Activated CD4-positive, alpha-beta T cell treated with anti-CD3 and anti-CD28 coated beads, Interleukin-2, Interleukin-4, amounts not matched to agents 100 ng/mL and 50 ng/mL, durations not matched to agents 16 hours and 8 hours (primary cell): ENCODE data around the gene CCNA2.

Experiments
- DNase-seq: peaks from one replicate; pipeline ENCODE4 v3.0.0-alpha.2; 2020; ENCODE audit warnings: low spot score

CCNA2 gene

DNA sequence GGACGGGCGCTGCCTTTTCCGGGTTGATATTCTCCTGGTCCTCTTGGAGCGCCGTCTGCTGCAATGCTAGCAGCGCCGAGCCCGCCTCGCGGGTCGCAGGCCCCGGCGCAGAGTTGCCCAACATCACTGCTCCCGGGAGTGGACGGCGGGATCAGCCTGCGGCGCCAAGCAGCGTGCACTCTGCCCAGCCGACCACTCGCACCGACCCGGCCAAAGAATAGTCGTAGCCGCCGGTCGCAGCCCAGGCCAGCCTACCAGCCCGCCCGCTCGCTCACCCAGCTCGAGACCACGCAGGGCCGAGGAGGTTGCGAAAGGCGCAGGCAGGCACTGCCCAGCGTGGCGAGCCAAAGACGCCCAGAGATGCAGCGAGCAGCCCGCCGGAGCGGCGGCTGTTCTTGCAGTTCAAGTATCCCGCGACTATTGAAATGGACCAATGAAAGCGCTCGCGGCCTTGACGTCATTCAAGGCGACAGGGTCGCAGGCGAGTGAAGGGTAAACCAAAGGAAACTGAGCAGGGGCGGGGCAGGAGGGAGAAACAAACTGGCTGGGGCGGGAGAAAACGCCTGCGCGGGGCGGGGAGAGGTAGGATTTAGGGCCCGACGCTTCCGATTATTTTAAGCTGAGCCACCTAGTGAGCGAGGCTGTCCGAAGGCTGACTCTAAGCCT lies at the start of gene CCNA2:
CCNA2 (minus strand) TSS at position 379 of the 666 bp plus-strand sequence; CDS start at position 124, 255 bp downstream.
- peak; percentile 98 for DNase-seq

DNA sequence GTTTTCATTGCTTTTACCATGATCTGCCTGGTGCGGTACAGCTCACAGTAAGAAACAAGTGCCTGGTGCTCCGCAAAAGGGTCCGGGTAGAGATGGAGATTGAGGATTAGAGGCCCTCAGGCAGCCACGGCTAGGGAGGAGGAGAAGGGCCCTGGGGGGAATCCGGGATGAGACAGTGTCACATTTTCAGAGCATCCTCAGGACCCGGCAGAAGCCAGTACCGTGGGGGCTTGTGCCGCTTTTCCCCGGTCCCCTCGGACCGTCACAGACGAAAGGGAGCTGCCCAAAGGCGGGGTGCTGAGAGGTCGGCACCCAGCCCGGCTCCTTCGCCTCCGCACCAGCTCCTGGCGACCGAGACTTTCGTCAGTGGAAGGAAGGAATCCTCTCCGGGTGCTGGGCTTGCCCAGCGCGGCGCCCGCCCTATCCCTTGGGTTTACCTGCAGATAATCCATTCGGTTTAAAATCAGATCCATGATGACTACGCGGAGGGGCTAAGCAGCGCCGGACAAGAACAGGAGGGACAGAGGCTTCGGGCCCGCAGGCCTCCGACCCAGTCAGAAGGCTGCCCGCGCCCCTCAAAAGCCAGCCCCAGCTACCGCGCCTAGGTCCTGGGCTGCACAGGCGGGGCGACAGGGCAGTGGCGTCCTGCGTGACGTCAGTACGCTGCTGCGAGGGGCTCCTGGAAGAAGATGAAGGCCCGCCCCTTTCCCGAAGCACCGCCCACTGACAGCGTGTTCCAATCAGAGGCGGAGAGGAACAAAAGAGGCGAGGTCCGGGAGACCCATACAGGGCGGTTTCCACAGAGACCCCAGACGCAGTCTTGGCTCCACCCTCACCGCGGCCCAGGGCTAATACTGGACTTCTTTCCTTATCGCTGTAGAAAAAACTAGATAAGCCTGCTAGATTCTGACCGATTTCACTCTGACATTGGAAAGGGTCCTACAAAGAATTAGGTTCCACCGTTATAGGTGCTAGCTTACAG lies 46.4 kb upstream of the CCNA2 start, which contains the start of gene BBS7:
BBS7 (minus strand) TSS at position 634 of the 982 bp plus-strand sequence; CDS start at position 473, 161 bp downstream.
- DNase-seq, result peak; percentile 97

DNA sequence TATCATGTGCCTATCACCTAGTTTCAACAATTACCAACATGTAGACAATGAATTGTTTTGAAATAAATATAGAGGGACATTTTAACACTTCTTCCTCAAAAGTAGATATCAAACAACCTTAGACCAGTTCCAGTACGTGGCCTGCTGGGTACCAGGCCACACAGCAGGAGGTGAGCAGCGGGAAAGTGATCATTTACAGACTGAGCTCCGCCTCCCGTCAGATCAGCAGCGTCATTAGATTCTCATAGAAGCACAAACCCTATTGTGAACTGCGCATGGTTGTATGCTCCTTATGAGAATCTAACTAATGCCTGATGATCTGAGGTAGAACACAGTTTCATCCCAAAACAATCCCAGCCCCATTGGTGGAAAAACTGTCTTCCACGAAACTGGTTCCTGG lies 40.1 kb upstream of the CCNA2 start:
- DNase-seq, result no peak

DNA sequence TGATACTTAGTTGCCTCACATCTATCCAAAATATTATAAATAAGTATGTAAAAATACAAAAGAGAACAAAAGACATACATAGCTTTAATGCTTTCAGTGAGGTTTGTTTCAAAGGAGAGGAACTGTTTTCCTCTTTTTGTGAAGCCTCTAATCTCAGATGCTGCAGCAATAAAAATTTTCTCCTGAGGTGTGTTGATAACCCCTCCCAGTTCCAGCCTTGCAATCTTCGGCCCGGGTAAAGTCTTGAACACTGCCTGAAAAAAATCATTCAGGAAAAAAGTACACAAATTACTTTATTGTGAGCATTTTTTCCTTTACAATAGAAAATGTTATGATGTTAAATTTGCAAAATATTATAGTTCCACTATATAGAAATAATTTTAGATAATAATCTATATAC lies 37.7 kb upstream of the CCNA2 start:
- DNase-seq, result no peak

DNA sequence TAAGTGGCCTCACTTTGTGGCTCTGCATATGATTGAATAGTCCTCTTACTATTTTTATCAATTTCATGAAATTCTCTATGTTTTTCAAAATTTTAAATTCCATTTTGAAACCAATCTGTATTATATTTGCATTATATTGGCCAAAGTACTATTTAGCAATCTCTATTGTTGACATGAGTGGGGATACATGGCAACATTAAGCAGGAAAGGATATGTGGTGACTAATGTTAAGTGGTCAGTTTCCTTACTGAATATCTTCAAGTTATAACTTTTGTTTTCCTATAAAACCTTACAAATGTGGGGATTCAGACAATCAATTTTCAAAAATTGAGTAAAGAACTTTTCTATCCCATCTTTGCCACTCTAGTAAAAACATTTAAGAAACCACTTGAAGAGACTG lies 36.4 kb upstream of the CCNA2 start:
- no peak for DNase-seq

DNA sequence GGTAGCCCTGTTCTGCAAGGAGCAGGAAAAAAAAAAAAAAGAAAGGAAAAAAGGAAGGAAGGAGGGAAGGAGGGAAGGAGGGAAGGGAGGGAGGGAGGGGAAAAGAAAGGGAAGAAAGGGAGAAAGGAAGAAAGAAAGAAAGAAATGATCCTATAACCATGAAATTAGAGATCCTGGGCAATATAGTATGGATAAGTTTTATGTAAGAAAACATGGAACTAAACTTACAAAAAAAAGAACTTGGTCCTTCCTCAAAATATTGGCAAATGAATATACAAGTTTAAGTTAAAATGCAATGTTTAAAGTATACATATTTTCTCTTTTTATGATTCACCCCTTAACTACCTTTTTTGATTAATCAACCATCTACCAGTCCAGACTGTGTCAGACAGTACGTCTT lies 27.7 kb upstream of the CCNA2 start:
- DNase-seq, result no peak

DNA sequence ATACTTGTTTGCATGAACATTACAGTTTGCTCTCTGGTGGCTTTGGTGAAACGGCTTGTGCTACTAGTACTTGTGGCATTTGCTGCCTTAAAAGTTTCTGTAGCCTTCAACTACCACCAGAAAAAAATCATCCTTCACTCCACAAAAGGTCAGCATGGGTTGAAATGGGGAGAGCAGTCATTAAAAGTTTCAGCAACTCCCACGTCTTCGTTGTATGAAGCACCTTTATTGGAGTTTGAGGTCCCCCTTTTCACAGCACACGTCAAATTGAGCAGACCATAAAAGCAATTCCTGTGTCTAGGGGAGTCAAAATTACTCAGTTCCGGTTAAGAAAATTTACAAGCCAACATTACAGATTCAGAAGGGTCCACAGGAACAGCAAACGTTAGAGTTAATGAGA lies 23.0 kb upstream of the CCNA2 start:
- DNase-seq, result no peak

DNA sequence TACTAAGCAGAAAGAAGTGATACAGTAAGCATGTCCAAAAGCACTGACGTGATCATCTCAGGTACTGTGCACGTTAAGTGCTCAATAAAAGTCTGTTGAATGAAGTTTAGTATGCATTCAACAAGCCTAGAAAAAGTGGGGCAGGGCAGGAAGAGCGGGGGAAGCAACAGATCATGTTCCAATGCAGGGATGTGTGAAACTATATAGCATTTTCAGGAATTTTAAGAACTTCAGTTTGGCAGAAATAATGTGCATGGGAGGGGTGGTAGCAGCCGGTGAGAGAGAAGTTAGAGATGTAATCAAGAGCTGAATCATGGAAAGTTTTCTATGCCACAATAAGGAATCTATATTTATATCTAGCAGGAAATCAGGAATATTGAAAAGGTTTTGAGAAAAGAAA lies 19.2 kb upstream of the CCNA2 start:
- DNase-seq, result no peak

DNA sequence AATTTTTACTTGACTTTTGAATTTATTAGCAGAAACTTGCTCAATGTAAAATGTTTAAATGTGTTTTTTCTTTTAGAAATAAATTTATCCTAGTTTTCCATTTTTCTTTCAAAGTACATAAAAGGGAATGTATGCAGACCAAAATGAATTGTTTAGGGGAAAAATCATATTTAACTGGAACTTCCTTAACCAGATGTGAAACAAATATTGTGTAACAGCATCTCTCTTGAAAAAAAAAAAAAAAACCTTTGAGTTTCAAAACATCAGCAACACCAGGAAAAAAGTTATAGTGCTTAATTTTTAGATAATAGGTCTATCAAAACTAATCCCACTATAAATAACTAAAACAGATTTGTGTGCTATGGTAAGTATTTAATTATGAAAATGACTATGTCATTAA lies 14.5 kb upstream of the CCNA2 start:
- DNase-seq, result no peak

DNA sequence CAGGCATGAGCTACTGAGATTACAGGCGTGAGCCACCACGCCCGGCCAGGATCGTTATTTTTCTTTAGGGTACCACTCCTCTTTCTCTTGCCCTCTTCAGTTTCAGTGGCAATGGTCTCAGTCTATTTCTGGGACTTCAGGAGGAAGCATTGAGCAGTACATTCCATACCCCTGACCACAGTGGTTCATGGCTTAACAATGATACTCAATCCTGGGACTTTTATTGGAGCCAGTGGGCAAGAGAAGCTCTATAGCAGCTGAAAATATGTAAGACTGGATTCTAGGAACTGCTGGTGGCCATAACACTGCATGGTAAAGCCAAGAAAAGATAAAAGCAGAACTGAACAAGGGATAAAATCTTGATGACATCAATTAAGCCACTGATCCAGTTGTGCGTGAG lies 5.8 kb upstream of the CCNA2 start:
- no peak for DNase-seq

DNA sequence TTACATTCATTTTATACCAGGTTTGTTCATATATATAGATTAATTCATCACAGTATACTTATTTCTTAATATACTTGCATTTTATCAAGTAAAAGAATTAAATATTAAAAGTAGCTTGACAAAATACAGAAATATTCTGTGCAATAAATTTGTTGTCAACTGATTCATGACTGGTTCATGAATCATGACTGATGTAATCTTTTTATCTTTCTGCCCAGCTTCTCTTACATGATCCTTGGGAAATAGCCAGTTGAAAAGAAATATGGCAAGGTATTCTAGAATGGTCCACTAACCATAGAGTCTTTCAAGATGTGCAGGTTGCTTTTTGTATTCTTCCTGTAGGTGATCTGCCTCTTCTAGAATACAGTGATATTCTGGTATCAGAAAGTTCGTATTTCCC lies 4.2 kb upstream of the CCNA2 start:
- no peak for DNase-seq

DNA sequence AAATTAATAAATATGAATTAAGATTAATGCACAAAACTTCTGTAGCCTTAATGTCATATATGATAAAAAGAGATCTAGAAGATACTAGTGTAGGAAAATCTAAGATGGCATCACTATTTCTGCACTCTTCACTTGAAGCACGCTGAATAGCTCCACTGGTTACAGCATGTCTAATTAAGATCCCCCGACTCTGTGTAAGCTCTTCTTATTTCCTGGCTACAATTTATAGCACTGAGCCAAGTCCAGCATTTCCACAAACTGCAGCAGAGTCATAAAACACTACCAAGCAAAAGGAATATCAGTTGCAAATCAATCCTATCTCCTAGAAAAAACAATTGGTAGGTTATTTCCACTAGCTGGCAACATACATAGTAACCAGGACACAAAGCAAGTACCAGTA lies 1.3 kb upstream of the CCNA2 start:
- DNase-seq, result no peak

DNA sequence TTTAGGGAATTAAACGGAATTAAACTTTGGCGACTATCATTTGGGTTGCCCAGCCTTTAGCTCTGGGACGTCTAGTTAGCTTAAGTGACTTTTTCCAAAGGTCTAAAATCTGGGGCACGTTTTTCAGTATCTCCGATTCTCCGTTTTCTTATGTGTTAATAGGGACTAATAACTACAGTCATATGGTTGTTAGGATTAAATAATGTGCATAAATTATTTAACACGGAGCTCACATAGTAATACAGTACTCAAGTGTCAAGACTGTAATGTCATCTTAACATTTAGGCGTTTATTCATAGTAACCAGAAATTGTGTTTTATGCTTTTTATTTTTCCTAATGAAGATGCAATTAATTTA lies 466 bp upstream of the CCNA2 start:
- DNase-seq, result no peak

DNA sequence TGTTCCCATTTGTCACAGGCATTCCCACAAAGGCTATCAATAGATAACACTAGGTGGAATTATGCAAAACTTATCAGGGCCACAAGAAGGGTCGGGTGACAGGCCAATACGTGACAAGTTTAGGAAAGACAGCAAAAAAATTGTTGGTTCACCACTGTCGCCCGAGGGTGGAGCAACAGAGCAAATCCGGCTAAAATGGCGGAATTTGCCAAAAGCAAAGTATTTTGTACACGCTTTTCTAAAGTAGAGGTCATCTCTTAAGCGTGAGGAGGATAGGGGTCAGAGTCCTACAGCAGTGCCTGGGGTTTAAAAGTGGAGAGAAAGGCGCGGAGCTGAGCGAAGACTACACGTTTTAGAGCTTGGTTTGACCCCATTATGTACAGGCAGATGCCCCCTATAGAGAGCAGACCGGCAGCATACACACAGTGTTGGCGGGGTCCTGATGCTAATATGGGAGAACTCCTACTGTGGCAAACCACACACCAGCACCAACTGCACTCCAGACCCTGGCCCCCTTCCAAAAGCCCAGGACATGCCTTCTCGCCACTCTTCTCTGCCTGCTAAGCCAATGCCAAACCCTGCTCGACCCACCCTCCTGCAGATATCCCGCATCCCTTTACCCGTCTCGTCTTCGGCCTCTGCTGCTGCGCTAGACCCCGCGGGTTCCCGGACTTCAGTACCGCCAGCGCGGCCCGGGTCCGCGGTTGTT lies 733 bp downstream of the CCNA2 start:
- peak; percentile 66 for DNase-seq

DNA sequence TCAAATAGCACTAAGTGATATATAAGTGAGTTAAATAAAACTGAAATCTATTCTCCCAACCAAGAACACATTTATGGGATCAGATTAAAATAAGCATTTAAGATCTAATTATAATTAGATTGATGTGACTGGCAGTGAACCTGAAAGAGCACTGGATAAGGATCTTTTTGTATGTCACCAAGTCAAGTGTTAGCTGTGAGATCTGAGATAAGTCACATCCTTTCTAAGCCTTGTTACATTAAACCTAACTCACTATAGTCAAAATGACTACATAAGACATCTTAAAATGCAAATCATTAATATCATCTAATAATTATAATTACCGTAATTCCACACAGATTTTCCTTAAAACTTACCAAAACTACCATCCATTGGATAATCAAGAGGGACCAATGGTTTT lies 1.6 kb downstream of the CCNA2 start:
- DNase-seq, result no peak

DNA sequence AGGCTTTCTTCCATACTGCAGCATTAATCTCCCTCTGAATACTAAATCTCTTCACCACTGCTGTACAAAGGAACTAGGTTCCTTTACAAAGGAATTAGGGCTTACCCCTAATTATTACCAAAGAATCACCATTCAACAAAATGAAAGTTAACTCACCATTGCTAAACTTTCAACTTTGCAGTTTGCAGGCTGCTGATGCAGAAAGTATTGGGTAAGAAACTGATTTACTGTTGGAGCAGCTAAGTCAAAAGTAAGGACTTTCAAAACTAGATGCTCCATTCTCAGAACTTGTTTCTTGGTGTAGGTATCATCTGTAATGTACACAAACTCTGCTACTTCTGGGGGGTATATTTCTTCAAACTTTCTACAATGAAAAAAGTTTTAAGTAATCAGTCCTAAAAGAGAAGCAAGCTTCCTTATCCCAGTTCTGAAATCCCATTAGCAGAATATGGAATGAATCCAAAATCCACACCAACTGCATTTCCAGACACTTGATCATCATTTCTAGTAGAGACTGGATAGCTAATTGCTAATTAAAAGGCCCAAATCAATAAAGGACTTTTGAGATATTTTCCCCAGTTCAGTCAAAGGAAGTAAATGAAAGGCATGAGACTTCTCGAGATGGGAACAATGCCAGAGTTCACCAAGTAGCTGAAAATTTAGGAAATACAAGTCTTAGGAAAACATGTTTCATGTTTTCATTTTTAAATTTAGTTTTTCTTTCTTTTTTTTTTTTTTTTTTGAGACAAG lies 4.3 kb downstream of the CCNA2 start:
- DNase-seq, result no peak

DNA sequence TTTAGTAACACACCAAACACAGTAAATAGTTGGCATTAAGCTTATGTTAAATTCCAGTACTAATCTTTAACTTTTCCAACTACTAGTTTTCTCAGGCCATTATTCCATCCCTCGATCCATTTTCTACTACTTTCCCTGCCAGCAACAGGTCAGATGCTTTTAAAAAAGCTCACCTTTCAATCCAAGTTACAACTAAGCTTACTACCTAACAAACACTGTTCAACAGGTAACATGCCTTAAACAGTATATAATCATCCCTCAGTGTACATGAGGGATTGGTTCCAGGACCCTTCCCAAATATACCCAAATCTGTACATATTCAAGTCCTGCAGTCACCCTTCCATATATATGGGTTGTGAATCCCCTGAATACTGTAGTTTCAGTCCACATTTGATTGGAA lies 5.5 kb downstream of the CCNA2 start:
- DNase-seq, result no peak

DNA sequence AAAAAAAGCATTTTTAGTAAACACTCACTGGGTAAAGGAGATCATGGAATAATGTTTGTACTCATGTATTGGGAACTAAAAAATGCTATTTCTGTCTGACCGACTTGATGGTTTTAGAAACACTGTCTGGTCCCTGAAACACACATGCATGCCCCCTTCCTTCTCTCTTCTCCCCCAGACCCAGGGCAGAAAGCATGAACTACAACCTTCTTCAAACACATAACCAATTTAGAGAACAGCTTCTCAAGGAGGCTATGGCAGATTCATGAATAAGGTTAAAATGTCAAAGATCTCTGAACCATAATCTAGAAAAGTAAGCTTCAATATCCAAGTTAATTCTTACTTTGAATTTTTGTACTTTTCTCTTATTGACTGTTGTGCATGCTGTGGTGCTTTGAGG lies 6.0 kb downstream of the CCNA2 start:
- no peak for DNase-seq

DNA sequence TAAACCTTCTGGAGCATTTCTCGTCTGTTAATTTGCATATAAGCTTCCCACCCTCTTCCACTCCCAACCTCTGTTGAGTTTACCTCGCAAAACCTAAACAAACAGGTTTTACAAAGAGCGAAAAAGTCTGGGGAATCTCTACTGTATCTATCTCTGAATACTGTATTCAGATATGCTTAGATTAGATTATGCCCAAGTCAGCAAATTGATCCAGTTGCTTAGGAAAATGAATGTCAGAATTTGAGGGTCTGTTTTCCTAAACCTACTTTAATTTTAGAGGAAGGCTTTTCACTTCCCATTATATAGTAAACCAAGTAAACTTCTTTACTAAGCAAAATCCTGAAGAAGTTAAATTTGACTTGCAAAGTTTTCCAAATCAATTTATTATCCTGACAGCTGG lies 6.7 kb downstream of the CCNA2 start:
- DNase-seq, result no peak

DNA sequence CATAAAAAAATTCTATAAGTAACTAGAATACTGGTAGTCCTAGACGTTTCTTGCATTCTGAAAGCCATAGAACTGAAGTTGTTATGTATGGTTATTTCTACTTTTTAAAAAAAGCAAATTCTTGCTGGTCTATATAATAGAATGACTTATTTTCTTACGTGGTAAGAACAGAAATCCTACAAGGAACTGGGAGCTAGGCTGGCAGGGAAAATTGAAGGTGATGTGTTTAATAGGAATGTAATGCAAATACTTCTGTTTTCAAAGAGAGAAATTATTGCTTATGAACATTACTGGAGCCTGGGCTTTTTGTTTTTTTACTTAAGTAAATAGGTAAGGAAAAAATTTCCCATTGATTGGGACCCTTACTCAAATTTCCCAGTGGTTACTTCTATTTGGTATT lies 8.9 kb downstream of the CCNA2 start:
- DNase-seq, result no peak

DNA sequence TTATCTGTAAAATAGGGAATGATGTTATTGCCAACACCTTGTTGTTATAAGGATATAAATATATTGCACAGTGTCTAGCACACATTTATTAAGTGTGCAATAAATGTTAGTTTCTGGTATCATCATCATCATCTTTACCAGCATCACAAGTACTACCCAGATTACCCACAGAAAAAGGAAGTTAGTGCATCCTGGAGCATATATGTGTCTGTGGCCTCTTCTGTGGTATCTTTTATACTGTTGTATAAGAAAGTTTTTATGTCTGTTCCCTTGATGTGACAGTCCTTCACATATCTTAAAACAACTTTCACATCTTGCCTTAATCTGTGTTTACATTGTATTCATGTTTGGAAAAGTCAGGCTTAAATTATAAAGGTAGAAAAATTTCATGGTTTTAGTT lies 12.6 kb downstream of the CCNA2 start:
- DNase-seq, result no peak

DNA sequence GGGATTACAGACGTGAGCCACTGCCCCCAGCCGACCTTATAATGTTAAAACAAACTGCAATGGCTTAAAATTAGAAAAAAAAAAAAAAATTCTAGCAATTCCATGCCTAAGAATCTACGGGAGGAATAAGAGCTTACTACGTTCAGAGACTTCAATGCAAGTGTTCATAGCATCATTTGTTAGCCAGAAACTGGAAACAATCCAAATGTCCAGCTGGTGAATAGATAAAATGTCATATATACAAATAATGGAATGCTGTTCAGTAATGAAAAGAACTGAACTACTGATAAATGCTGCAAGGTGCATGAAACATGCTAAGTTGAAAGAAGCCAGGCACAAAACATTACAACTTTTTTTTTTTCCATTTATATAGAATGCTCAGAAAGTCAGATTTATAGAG lies 17.3 kb downstream of the CCNA2 start:
- no peak for DNase-seq
